ENCODE measurements around the gene WDR83.

GRCh38 chr19:12639901-12640613 lies 26.6 kb upstream of the WDR83 start:
- TF ChIP-seq CTCF (IDR thresholded peaks at IDR 0.05 in 2 of 3, conservative IDR thresholded peaks at IDR 0.05 in 1 of 3; ENCODE audit: control insufficient read depth in 2 of 3, extremely low read depth in 1 of 3, insufficient read depth in 1 of 3, low read depth in 3 of 3, low read length in 3 of 3) (peak; percentile 74 to 93 (median 89); a peak in 5 of 6 replicates), POLR2A (IDR thresholded peaks at IDR 0.05; ENCODE audit: low read depth, low read length) (peak; percentile 54), ATF3 (IDR thresholded peaks at IDR 0.05; ENCODE audit: borderline replicate concordance, extremely low read depth, low read depth, low read length) (no peak)
